GM18907 (cell line): ENCODE results near the gene DYRK3.
"Not testable (repeated sequence)": the region's sequence is repeated elsewhere in the genome, so short reads cannot be mapped to it uniquely, and the experiment has no call there.

ENCODE experiments used
- ATAC-seq: cut with Tn5 transposase; IDR thresholded peaks from one replicate; pipeline ENCODE4 v1.9.1; 2021; ENCODE audit warnings: mild to moderate bottlenecking, moderate library complexity; ENCODE audit not compliant: unreplicated experiment

The DYRK3 gene

DNA sequence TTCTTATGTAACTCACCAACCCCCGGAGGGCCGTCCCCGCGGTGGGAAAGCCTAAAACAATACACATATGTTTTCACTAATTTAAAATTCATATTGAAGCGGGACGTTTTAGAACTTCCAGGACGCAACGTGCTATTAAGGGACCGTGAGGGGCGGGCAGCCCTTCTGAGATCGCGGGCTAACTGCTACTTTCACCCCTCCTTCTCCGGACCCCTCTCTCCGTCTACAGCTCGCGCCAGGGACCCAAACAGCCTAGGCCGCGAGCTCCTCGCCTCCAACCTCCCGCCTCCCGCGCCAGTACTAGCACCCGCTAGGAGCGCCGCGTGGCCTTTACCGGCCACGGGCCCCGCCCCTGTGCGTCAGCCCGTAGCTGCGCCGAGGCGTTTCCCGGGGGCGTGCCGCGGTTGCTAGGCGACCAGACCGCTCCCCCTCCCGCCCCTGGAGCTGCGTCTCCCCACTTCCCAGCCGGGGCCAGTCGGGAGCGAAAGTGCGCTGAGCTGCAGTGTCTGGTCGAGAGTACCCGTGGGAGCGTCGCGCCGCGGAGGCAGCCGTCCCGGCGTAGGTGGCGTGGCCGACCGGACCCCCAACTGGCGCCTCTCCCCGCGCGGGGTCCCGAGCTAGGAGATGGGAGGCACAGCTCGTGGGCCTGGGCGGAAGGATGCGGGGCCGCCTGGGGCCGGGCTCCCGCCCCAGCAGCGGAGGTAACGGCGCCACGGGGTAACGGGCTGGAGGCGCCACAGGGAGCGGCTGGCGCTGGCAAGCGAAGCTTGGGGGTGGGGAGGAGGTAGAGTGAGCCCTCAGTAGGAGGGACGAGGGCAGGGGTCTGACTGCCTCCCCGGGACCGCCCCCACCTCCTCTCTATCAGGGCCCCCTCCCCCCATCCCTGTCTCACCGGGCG lies at the start of gene DYRK3:
DYRK3 (plus strand) TSS at position 457 of the 898 bp plus-strand sequence; CDS start at position 625, 168 bp downstream.
- peak; percentile 88 for ATAC-seq

DNA sequence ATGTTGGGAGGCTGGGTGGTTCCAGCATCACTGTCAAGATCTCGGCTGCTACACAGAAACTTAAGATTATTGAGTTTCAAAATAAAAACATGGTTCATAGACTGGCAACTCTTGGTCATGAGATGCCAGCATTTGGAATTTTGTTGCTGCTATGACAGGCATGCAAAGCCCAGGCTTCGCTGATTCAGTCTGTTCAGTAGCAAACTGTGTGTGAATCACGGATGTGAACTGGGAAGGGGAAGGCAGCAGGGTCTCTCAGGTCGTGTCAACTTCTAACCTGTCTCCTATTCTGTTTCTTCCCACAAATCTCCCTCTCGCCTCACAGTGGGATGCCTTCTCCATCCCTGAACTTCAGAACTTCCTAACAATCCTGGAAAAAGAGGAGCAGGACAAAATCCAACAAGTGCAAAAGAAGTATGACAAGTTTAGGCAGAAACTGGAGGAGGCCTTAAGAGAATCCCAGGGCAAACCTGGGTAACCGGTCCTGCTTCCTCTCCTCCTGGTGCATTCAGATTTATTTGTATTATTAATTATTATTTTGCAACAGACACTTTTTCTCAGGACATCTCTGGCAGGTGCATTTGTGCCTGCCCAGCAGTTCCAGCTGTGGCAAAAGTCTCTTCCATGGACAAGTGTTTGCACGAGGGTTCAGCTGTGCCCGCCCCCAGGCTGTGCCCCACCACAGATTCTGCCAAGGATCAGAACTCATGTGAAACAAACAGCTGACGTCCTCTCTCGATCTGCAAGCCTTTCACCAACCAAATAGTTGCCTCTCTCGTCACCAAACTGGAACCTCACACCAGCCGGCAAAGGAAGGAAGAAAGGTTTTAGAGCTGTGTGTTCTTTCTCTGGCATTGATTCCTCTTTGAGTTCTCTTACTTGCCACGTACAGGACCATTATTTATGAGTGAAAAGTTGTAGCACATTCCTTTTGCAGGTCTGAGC lies 48.6 kb upstream of the DYRK3 start:
- ATAC-seq, result no peak

DNA sequence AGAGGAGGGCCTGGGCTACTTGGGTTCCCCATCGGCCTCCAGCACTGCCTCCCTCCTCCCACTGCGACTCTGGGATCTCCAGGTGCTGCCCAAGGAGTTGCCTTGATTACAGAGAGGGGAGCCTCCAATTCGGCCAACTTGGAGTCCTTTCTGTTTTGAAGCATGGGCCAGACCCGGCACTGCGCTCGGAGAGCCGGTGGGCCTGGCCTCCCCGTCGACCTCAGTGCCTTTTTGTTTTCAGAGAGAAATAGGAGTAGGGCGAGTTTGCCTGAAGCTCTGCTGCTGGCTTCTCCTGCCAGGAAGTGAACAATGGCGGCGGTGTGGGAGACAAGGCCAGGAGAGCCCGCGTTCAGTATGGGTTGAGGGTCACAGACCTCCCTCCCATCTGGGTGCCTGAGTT lies 47.4 kb upstream of the DYRK3 start:
- no peak for ATAC-seq

DNA sequence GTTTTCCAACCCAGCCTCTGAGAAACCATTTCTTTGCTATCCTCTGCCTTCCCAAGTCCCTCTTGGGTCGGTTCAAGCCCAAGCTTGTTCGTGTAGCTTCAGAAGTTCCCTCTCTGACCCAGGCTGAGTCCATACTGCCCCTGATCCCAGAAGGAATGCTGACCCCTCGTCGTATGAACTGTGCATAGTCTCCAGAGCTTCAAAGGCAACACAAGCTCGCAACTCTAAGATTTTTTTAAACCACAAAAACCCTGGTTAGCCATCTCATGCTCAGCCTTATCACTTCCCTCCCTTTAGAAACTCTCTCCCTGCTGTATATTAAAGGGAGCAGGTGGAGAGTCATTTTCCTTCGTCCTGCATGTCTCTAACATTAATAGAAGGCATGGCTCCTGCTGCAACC lies 46.8 kb upstream of the DYRK3 start:
- ATAC-seq, result no peak

DNA sequence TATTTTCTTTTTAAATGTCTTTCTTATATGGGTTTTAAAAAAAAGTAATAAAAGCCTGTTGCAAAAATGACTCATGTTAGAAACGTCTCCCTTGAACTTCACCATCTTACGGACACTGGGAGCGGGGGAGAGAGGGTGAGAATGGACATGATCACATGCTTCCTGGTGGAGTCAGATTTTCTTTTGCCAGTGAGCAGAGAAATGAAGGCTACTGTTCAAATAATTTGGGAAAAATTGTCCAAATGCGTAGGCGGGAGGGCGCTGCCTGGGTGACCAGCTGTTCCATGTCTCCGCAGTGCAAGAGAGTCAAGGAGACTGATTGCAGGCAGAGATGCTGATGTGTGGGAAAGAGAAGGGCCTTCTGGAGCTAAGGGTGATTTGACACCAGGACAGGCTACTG lies 46.1 kb upstream of the DYRK3 start:
- no peak for ATAC-seq

DNA sequence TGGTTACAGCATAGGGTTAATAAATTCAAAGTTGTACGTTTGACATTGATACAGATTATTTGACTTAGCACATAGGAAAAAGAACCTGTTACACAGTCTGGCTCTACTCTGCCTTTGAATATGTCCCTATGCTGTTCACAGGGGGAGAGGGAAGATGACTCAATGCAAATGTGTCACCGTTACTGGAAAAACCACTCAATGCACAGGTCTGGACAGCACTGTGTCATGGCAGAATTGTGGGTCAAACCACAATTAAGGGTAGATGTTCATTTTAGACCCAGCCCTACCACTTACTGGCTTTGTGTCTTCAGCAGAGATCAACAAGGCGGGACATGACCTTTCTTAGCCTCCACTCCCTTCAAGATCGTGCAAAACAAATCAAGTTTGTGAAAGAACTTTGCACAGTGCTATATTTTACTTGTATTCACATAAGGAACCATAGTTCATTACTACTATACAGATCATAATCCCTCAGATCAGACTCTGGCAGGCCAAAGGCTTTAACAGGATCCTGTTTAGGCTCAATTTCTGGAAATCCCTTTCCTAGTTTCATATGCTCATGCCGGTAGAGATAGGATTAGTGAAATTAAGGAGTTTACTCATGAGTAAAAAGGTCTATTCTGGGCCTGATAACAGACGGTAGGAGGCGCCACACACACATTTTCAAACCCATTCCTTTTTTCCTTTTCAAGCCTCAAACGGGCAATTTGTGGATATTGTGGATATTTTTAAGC lies 45.1 kb upstream of the DYRK3 start:
- ATAC-seq, result peak; percentile 42

DNA sequence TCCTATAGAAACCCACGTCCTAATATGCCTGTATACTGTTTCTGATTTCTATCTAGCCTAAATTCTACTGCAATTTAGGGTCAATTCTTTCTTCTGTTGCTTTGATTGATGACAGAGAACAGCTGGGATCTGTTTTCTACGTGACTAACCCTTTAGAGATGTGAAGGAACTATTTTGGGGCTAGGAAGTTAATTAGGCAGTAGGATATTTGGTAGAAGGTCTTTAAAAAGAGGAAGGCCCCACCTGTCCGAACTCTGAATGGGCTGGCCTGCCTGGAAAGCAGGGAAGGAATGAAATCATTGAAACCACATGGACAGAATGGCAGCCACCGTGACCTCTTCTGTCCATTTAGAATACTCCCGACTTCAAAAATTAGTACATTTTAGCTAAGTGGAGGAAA lies 44.1 kb upstream of the DYRK3 start:
- no peak for ATAC-seq

DNA sequence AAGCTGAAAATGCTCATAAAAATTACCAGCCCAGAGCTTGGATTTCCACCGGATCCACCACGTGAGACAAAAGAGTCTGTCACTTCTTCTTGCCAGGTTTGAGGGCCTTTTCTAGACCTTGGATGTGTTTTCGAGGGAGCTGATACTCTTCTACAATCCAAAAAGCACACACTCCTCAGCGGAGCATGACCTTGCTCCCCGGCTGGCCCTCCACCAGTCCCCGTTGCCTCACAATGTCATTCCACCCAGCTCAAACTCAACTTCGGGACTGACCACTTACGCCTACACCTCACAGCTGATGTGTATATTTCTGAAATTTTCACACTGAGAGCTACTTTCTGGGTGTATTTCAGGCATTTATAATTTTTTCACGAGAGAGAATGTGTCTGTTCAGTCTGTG lies 43.6 kb upstream of the DYRK3 start:
- no peak for ATAC-seq

DNA sequence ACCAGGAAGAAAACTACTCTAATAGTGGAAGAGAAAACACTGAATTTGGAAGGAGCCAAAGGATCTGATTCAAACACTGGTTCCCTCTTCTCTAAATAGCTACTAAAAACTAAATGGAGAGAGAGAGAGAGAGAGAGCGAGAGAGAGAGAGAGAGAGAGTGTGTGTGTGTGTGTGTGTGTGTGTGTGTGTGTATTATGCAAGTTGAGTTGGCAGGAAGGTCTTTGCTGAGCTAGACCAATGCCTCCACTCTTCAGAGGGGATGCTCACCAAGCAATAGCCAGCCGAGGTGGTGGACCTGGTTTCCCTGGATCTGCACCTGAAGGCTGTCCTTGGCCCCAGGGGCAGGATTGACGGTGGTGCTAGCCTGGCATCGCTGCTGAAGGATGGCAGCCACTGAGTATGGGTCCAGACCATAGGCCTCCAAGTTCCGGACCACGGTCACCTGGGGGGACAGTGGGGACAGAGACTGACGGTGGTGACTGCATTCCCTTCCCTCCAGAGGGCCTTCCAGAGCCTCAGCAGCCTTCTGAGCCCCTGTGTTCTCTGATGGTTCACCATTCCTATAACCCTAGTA lies 41.9 kb upstream of the DYRK3 start:
- ATAC-seq, result no peak

DNA sequence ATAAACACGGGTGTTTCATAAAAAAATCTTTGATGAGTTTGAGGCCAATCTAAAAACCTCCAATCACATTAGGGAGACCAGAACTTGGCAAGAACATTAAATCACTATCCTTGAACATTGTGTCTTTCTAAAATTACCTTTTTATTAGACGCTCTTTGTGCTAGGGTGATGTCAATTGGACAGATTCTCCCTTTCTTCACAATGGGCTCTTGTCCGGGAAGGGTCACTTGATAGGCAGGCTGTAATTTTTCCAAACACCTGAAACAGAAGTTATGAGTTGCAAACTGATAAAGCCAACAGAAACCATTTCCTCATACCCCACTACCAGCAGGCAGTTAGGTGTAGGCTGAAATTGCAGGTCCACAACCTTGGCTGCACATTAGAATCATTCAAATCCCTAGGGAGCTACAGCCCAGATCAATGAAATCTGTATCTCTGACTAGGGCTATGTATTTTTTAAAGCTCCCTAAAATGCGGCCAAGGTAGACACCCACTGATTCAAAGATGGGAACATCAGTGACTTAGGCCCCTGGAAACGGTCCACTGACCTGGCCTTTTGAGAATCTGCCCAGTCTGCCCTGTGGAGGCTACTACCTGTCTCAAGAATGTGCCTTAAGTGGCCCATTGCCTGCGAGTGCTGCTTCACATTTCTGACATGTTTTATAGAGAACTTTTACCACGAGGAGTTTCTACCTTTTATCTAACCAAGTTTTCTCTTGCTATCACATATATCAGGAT lies 39.6 kb upstream of the DYRK3 start:
- no peak for ATAC-seq

DNA sequence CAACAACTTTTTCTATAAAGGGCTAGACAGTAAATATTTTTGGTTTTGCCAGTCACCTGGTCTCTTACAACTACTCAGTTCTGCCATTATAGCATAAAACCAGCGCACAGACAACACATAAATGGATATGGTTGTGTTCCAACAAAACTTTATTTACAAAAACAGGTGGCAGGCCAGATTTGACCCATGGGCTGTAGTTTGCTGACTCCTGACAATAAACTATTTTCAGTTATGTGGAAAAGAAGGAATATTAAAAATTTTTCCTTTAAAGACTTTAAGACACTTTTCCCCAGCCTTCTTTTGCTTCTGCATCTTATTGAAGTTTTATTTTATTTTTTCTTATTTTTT lies 39.0 kb upstream of the DYRK3 start:
- no peak for ATAC-seq

DNA sequence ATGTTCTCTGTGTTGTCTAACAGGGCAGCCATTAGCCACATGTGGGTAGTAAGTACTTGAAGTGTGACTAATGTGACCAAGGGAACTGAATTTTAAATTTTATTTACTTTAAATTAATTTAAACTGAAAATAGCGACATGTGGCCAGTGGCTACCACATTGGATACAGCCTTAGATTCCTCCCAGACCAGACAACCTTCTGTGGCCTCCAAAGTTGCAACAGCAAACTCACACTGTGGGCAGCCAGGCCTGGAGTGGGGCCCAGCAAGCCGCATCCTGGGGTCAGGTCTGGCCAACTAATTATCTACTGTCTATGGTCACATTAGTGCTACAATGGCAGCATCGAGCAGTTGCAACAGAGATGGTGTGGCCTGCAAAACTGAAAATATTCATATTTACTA lies 34.8 kb upstream of the DYRK3 start:
- ATAC-seq, result no peak

DNA sequence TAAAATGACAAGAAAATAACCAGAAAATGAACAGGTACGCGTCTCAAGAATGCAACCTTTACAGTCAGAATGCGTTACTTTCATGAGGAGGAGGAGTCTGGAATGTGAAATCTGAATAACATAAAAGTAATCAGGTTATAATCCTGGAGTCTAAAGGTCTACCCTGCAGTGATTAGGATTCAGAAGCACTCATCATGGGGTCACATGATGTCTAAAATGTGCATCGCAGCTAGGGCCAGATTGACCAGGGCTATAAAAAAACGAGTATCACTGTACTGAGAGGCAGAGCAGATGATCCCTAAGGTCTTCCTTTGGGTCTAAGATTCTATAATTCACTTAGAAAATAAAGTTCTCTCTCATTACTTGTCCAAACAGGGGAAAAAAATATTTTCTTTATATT lies 30.5 kb upstream of the DYRK3 start:
- no peak for ATAC-seq

DNA sequence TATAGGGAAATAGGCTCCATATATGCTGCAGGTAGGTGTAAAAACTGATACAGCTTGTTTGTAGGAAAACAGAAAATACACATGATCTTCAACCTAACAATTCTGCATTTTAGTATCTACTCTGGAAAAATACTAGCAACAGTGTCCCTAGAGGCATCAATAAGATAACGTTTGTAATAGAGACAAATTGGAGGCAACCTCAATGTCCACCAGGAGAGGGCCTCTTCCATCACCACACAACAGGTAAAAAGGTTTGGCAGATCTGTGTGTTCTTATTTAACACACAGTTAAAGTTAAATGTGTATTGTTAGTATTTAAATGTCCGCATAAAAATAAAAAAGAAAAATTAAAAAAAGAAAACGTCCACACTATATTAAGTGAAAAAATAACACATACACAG lies 28.5 kb upstream of the DYRK3 start:
- ATAC-seq, result no peak

DNA sequence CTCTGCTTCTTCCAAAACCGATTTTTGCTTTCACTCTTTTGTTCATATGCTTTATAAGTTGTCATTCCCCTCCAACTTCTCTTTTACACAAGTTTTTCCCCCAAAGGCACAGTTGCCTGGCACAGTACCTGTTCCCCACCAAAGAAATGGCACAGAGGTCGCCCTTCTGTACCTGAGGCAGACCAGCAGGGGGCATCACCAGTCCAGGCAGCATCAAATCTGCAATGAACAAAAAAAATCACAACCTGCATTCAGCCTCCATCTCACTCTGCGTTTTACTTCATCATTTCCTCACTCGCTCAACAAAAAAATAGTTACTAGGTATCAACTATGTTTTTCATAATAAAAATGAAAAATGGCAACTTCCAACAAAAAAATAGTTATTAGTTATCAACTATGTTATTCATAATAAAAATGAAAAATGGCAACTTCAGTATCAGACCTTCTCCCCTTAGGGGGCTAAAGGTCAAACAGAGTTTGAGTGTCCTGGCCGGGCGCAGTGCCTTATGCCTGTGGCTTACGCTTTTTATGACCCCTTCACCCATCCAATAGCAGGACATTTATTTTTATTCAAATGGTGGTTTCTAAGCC lies 27.1 kb upstream of the DYRK3 start:
- ATAC-seq, result no peak

DNA sequence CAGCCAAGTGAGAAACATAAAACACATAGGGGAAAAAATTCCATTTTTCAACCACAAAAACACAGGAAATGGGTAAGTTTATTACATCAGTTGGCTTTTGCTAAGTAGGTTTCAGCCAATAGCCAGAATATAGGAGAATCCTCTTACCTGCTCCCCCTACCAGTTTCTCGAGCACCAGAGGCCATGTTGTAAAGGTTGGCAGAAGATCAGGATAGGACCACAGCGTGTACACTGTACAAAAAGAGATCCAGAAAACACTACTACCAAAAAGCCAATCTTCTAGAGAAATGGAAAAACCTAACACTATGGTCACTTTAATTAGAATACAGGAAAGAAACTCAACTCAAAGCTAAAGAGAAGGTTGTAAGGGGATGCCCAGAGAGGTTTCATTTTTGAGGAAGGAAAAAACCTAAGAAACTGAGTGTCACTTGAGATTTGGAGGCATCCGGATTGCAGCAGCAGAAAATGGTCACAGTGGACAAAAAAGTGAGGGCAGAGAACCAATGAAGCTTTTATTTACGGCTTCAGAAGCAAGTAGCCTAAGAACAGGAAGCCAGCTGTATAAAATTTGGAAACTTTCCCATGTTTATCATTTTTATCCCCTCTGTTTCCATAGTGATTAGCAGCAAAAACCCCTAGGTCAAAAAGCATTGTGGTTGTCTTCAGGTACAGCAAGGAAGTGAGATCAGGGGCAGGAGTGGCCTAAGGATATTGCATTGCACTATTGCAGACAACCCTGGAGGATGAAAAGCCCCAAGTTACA lies 25.9 kb upstream of the DYRK3 start:
- peak; percentile 30 for ATAC-seq

DNA sequence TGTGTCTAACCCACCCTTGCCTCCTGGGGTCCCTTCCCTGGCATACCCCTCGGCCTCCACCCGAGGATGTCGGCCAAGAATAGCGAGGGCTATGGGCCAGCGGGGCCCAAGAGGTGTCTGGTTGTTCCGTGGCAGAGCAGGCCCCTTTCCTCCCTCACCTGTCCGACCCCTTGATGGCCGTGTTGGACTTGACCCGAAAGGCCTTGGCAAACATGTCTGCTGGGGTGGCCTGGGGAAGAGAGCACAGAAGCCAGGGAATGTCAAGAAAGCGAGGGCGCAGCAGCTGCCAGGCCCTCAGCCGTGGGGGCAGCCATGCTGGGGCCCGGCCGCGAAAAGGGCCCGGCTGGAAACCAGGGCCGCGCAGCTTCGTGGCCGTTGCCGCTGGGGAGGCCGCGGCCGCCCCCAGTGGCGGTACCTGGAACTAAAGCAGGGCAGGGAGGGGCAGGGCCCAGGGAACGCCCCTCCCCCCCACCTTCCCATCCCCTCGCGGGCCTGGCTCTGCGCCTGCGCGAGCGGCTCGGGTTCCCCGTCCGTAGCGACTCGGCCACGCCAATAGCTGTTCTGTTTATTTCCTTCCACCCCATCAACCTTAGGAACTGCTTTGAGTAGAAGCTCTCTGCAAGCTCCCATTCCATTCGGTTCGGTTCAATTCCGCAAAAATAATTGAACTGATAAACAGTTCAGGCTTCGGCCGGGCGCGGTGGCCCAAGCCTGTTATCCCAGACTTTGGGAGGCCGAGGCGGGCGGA lies 23.0 kb upstream of the DYRK3 start, which contains the start of gene EIF2D:
EIF2D (minus strand) TSS at position 337 of the 748 bp plus-strand sequence; CDS start at position 214, 123 bp downstream.
- peak; percentile 83 for ATAC-seq

DNA sequence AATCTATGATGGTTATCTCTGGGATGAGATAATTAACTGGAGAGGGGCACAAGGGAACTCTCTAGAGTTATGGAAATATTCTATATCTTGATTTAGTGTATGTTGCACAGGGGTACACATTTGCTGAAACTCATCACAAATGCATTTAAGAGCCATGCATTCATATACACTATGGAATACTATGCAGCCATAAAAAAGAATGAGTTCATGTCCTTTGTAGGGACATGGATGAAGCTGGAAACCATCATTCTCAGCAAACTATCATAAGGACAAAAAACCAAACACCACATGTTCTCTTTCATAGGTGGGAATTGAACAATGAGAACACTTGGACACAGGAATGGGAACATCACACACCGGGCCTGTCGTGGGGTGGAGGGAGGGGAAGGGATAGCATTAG lies 8.9 kb upstream of the DYRK3 start:
- not testable (repeated sequence) for ATAC-seq
